HepG2 (cell line): ENCODE data around the gene STIM2. TPM values are rescaled to one million over a fixed set of nuclear protein-coding genes. Genes with fewer than 3 reads are reported as not detected.

ENCODE experiments used
- ATAC-seq: fragments of 200-7000 bp; cut with Tn5 transposase; 3 replicates; pipeline ENCODE4 v1.9.1; 2020; ENCODE audit warnings: mild to moderate bottlenecking, moderate library complexity
- BruUV-seq: library from RNA; stranded (reverse); fragments of 400-500 nt; replicated peaks from 2 replicates; lab custom pipeline; 2021; lab: Mats Ljungman, UMichigan
- CTCF ChIA-PET: fragments of 300-600 bp; formaldehyde crosslinking; extraction: SDS; loops from one replicate; lab custom pipeline; 2021; ENCODE audit warnings: low total read pairs, inconsistent platforms, low intra/inter-chr PET ratio; lab: Yijun Ruan, JAX
- POLR2A ChIA-PET: fragments of 350-600 bp; sonication (Branson Sonifier 250); formaldehyde crosslinking; loops from one replicate; lab custom pipeline; 2020; ENCODE audit warnings: antibody characterized with exemption, inconsistent platforms; lab: Yijun Ruan, JAX
- DNase-seq: peaks from one replicate; pipeline ENCODE4 v3.0.0-alpha.2; 2015; ENCODE audit warnings: low spot score
- FAIRE-seq: peaks from 3 replicates; lab custom pipeline; 2011; peaks lifted over from hg19 to GRCh38; lab: Jason Lieb, UNC
- H2AFZ ChIP-seq: one replicate; pipeline ENCODE4 v1.6.1; 2011; ENCODE audit warnings: low read length, inconsistent platforms
- H3K27ac ChIP-seq: fragments of 300-600 bp; 3 replicates; pipeline ENCODE4 v1.8.0; 2011; ENCODE audit warnings: mixed run types, mild to moderate bottlenecking, mixed read lengths, low read length, inconsistent platforms; ENCODE audit not compliant: insufficient read depth; ENCODE audit errors: extremely low read length
- H3K27me3 ChIP-seq, 2 experiments: fragments of 200-600 bp in 1 of 2; 2 replicates in 1 of 2; 3 replicates in 1 of 2; pipeline versions ENCODE4 v1.6.0 to v1.8.0; 2011; ENCODE audit warnings: low read length in 2 of 2, mild to moderate bottlenecking in 2 of 2, moderate library complexity in 2 of 2, inconsistent platforms in 1 of 2; ENCODE audit not compliant: insufficient read depth in 2 of 2, control insufficient read depth in 1 of 2
- H3K36me3 ChIP-seq, 2 experiments: fragments of 200-600 bp in 1 of 2; replicated peaks in 1 of 2; 2 replicates in 1 of 2; 3 replicates in 1 of 2; pipeline versions ENCODE4 v1.5.1 to v1.8.0; 2011; ENCODE audit warnings: low read length in 2 of 2, inconsistent platforms in 1 of 2; ENCODE audit not compliant: insufficient read depth in 2 of 2, control insufficient read depth in 1 of 2
- H3K4me1 ChIP-seq: 2 replicates; pipeline ENCODE4 v1.5.1; 2012; ENCODE audit warnings: low read length, inconsistent platforms; ENCODE audit not compliant: insufficient read depth
- H3K4me2 ChIP-seq: 2 replicates; pipeline ENCODE4 v1.6.0; 2011; ENCODE audit warnings: low read depth, low read length, inconsistent platforms
- H3K4me3 ChIP-seq, 3 experiments: fragments of 200-600 bp in 1 of 3; sonication (generic), shearing (Covaris generic) in 1 of 3; replicated peaks in 1 of 3; 2 replicates each; pipeline ENCODE4 v1.5.1; 2011 to 2016; ENCODE audit warnings: low read length in 3 of 3, inconsistent platforms in 2 of 3, low read depth in 2 of 3, mild to moderate bottlenecking in 2 of 3, control low read depth in 1 of 3, mixed read lengths in 1 of 3; ENCODE audit not compliant: insufficient read depth in 1 of 3
- H3K79me2 ChIP-seq: one replicate; pipeline ENCODE4 v1.6.1; 2011; ENCODE audit warnings: low read length, inconsistent platforms; ENCODE audit not compliant: insufficient read depth
- H3K9ac ChIP-seq: 2 replicates; pipeline ENCODE4 v1.6.0; 2011; ENCODE audit warnings: mild to moderate bottlenecking, low read depth, low read length, inconsistent platforms; ENCODE audit not compliant: insufficient read depth
- H3K9me3 ChIP-seq: 2 replicates; pipeline ENCODE4 v1.5.1; 2012; ENCODE audit warnings: mild to moderate bottlenecking, low read length
- H4K20me1 ChIP-seq: 2 replicates; pipeline ENCODE4 v1.6.0; 2011; ENCODE audit warnings: inconsistent platforms, mild to moderate bottlenecking, low read length, moderate library complexity; ENCODE audit not compliant: insufficient read depth
- NR2F2 ChIP-seq: IDR thresholded peaks from 2 replicates; pipeline ENCODE4 v1.6.1; 2012; ENCODE audit warnings: low read depth, inconsistent platforms, borderline replicate concordance
- ZNF75D ChIP-seq: sonication (generic); formaldehyde crosslinking; IDR thresholded peaks from 2 replicates; pipeline ENCODE4 v1.8.1; 2023; ENCODE audit warnings: missing genetic modification reagents, mild to moderate bottlenecking, borderline replicate concordance
- ZNF841 ChIP-seq: sonication (generic); formaldehyde crosslinking; IDR thresholded peaks from 2 replicates; pipeline ENCODE4 v1.8.1; 2023; ENCODE audit warnings: missing genetic modification reagents, borderline replicate concordance
- WGBS: methylation state at CpG from one replicate; pipeline ENCODE4 v1.1.6; 2017; ENCODE audit warnings: low lambda C conversion rate; 5-methylcytosine and 5-hydroxymethylcytosine counted together
- in situ Hi-C: cut with HindIII; loops from 2 replicates; pipeline ENCODE4 v1.10.0; 2017; ENCODE audit warnings: low pct_unique_long_range_greater_than_20kb; ENCODE audit not compliant: extremely low pct_ligation_motif_present
- intact Hi-C: fragments of 100-400 bp; cut with micrococcal nuclease; formaldehyde crosslinking; loops from one replicate; pipeline ENCODE4 v1.10.0; 2022; ENCODE audit not compliant: unreplicated experiment
- polyA plus RNA-seq, 8 experiments: library from polyadenylated mRNA; depleted of rRNA in 3 of 8; stranded (reverse) in 7 of 8; unstranded in 1 of 8; fragments of >200 nt; fragmentation: Illumina TruSeq in 4 of 8; extraction: Trizol in 4 of 8; gene quantifications; 2 replicates each; pipeline versions ENCODE4 v1.2.1 to v1.2.3, GENCODE V29; 2011 to 2016; ENCODE audit warnings: low read depth in 4 of 8, missing spikeins in 1 of 8, mixed read lengths in 1 of 8; ENCODE audit not compliant: insufficient read depth in 1 of 8
- total RNA-seq, 5 experiments: library from RNA; depleted of rRNA; stranded (reverse); fragments of >200 nt; fragmentation: Illumina TruSeq; extraction: Trizol; gene quantifications; 2 replicates each; pipeline ENCODE4 v1.2.3, GENCODE V29; 2016; ENCODE audit warnings: low read depth in 1 of 5
- TF ChIP-seq, protein P1 (sequence below): sonication (generic); formaldehyde crosslinking; IDR thresholded peaks from 2 replicates; pipeline ENCODE4 v1.4.0; 2020; ENCODE audit warnings: missing genetic modification reagents
- TF ChIP-seq, protein P2 (sequence below): sonication (generic); formaldehyde crosslinking; IDR thresholded peaks from 2 replicates; pipeline ENCODE4 v1.4.0; 2020; ENCODE audit warnings: missing genetic modification reagents

Gene STIM2
- total and polyA plus RNA-seq, 2 of the 13 experiments (the other 11 are each of a cell fraction or from before 2014, with no cell fraction given) = 19.3 to 19.4 TPM

DNA sequence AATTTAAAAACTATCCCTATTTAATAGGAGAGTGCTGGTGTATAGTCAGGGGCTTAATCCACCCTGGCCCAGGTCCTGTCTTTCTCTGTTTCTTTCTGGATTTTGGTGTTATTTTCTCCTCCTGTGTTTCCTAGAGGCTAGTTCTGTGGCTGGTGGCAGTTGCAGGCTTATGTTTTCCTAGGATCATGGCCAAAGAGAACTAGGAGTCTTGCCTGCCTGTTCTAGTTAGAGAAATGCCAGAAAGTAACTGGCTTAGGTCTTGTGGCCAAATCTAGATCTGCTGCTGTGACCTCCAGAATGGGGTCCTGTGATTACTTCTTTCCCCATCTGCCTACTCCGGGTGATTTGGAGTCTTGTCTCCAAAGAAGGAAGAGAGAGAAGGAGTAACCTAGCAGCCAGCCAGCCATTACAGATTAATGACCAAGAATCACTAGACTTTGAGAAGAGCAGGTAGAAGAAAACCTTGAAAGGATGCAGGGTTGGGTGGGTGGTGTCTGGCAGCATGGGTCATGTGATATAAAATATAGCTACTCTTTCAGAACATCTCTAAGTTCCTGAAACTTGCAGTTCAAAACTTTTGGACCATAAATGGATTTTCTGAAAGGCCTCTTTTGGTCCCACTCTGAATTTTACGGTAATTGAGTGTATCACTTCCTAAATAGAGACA lies 117.9 kb downstream of the STIM2 start:
- Histone ChIP-seq H2AFZ (no peak overlapping the region), H3K27me3 (no peaks in the 10 kb centered on the region), H3K4me2 (no peak overlapping the region), H3K4me1 (peaks cover 10% of the 10 kb centered on the region), H3K9me3 (no peaks in the 10 kb centered on the region), H4K20me1 (no peaks in the 10 kb centered on the region), H3K36me3 (no peaks in the 10 kb centered on the region), H3K9ac (no peak overlapping the region), H3K4me3 (no peak overlapping the region), H3K79me2 (no peaks in the 10 kb centered on the region), H3K27ac (no peak overlapping the region)
- FAIRE-seq (no peak), ATAC-seq (no peak), DNase-seq (no peak)
- POLR2A ChIA-PET = no interaction called here
- WGBS = 93% methylated on average over 2 of the region's 2 CpGs
- CTCF ChIA-PET = no interaction called here
- intact Hi-C loops = no loop called here
- in situ Hi-C loops = no loop called here
- no peak for TF ChIP-seq ZNF75D (CRISPR knock-in tag)
- BruUV-seq = no TSS peak

DNA sequence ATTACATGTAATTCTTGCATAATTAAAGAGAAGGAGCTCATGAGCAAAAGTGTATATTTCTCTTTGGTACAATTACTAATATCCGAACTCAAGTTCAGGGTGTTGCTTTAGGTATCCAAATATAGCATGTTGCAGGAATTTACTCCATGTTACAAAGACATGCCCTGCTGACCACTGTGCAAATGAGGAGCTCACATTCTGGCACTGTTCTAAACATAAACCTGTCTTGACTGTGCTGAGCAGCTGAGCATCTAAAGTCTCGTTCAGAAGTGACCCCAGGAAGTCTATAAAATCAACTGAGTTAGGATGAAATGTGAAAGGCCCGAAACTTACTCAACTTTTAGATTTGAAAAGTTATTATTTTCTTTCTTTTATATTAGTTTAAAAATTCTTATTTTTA lies 124.3 kb downstream of the STIM2 start:
- TF ChIP-seq NR2F2 = no peak
- TF ChIP-seq, protein P1, sequence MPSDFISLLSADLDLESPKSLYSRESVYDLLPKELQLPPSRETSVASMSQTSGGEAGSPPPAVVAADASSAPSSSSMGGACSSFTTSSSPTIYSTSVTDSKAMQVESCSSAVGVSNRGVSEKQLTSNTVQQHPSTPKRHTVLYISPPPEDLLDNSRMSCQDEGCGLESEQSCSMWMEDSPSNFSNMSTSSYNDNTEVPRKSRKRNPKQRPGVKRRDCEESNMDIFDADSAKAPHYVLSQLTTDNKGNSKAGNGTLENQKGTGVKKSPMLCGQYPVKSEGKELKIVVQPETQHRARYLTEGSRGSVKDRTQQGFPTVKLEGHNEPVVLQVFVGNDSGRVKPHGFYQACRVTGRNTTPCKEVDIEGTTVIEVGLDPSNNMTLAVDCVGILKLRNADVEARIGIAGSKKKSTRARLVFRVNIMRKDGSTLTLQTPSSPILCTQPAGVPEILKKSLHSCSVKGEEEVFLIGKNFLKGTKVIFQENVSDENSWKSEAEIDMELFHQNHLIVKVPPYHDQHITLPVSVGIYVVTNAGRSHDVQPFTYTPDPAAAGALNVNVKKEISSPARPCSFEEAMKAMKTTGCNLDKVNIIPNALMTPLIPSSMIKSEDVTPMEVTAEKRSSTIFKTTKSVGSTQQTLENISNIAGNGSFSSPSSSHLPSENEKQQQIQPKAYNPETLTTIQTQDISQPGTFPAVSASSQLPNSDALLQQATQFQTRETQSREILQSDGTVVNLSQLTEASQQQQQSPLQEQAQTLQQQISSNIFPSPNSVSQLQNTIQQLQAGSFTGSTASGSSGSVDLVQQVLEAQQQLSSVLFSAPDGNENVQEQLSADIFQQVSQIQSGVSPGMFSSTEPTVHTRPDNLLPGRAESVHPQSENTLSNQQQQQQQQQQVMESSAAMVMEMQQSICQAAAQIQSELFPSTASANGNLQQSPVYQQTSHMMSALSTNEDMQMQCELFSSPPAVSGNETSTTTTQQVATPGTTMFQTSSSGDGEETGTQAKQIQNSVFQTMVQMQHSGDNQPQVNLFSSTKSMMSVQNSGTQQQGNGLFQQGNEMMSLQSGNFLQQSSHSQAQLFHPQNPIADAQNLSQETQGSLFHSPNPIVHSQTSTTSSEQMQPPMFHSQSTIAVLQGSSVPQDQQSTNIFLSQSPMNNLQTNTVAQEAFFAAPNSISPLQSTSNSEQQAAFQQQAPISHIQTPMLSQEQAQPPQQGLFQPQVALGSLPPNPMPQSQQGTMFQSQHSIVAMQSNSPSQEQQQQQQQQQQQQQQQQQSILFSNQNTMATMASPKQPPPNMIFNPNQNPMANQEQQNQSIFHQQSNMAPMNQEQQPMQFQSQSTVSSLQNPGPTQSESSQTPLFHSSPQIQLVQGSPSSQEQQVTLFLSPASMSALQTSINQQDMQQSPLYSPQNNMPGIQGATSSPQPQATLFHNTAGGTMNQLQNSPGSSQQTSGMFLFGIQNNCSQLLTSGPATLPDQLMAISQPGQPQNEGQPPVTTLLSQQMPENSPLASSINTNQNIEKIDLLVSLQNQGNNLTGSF (CRISPR knock-in tag) = no peak
- TF ChIP-seq, protein P2, sequence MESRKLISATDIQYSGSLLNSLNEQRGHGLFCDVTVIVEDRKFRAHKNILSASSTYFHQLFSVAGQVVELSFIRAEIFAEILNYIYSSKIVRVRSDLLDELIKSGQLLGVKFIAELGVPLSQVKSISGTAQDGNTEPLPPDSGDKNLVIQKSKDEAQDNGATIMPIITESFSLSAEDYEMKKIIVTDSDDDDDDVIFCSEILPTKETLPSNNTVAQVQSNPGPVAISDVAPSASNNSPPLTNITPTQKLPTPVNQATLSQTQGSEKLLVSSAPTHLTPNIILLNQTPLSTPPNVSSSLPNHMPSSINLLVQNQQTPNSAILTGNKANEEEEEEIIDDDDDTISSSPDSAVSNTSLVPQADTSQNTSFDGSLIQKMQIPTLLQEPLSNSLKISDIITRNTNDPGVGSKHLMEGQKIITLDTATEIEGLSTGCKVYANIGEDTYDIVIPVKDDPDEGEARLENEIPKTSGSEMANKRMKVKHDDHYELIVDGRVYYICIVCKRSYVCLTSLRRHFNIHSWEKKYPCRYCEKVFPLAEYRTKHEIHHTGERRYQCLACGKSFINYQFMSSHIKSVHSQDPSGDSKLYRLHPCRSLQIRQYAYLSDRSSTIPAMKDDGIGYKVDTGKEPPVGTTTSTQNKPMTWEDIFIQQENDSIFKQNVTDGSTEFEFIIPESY (CRISPR knock-in tag) = no peak
- no peak for TF ChIP-seq ZNF841 (CRISPR knock-in tag)
- POLR2A ChIA-PET = no interaction called here
- H3K27me3 ChIP-seq = no peaks in the 10 kb centered on the region
- H3K27ac ChIP-seq = no peak overlapping the region
- BruUV-seq = no TSS peak
- H3K79me2 ChIP-seq = no peaks in the 10 kb centered on the region
- H3K9me3 ChIP-seq = no peaks in the 10 kb centered on the region
- intact Hi-C loops (no loop called here), in situ Hi-C loops (no loop called here)
- DNase-seq (no peak), ATAC-seq (no peak), FAIRE-seq (no peak)
- no peaks in the 10 kb centered on the region for H4K20me1 ChIP-seq
- no peak overlapping the region for H3K4me3 ChIP-seq
- WGBS = 94% methylated on average over 3 of the region's 3 CpGs
- H3K4me1 ChIP-seq = peaks cover 15% of the 10 kb centered on the region
- H3K4me2 ChIP-seq = no peak overlapping the region
- no peaks in the 10 kb centered on the region for H3K36me3 ChIP-seq
- CTCF ChIA-PET = no interaction called here
- H2AFZ ChIP-seq = no peak overlapping the region
- no peak overlapping the region for H3K9ac ChIP-seq
